ENCODE measurements around the gene OFD1.

OFD1 gene, protein sequence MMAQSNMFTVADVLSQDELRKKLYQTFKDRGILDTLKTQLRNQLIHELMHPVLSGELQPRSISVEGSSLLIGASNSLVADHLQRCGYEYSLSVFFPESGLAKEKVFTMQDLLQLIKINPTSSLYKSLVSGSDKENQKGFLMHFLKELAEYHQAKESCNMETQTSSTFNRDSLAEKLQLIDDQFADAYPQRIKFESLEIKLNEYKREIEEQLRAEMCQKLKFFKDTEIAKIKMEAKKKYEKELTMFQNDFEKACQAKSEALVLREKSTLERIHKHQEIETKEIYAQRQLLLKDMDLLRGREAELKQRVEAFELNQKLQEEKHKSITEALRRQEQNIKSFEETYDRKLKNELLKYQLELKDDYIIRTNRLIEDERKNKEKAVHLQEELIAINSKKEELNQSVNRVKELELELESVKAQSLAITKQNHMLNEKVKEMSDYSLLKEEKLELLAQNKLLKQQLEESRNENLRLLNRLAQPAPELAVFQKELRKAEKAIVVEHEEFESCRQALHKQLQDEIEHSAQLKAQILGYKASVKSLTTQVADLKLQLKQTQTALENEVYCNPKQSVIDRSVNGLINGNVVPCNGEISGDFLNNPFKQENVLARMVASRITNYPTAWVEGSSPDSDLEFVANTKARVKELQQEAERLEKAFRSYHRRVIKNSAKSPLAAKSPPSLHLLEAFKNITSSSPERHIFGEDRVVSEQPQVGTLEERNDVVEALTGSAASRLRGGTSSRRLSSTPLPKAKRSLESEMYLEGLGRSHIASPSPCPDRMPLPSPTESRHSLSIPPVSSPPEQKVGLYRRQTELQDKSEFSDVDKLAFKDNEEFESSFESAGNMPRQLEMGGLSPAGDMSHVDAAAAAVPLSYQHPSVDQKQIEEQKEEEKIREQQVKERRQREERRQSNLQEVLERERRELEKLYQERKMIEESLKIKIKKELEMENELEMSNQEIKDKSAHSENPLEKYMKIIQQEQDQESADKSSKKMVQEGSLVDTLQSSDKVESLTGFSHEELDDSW

GRCh38 chrX:13734278-13735172, at the start of gene OFD1, which contains the start of gene TRAPPC2:
Gene OFD1, plus strand, starts transcription at chrX:13734748. Its CDS starts 324 bp downstream, at chrX:13735072.
Gene TRAPPC2, minus strand, starts transcription at chrX:13734620. Its CDS starts 14,657 bp downstream, at chrX:13719963.
- DNase-seq = peak; percentile 52 to 84 (median 68)

DNA sequence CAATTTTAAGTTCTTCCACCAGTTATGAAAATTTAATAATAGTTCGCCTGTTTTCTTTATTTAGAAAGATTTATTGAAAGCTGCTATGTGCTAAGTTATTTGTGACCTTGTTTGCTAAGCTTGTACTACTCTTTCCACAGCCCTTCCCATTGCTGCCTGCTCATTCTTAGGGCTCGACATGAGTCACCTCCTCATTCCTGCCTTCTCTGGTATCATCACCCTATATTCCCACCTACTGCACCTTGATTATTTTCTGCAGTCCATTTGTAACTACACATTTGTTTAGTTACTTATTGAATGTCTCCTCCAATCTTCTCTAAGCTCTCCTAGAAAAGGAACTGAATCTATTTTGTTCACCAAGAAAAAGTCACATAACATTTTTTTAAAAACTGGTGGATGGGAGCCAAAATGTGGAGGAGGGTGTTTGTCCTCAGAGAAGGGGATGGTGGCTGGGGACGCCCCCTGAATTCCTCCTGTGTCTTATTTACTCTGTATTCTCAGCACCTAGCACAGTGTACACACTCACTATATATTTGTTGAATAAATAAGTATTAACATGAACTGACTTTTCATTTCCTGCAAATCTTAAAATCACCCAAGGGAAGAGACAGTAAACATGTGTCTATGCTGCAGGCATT, 49.3 kb upstream of the OFD1 start:
- DNase-seq = no peak

- DNase-seq = no peak
These were observed 47.3 kb upstream of the OFD1 start for GRCh38 chrX:13687203-13687602.

DNA sequence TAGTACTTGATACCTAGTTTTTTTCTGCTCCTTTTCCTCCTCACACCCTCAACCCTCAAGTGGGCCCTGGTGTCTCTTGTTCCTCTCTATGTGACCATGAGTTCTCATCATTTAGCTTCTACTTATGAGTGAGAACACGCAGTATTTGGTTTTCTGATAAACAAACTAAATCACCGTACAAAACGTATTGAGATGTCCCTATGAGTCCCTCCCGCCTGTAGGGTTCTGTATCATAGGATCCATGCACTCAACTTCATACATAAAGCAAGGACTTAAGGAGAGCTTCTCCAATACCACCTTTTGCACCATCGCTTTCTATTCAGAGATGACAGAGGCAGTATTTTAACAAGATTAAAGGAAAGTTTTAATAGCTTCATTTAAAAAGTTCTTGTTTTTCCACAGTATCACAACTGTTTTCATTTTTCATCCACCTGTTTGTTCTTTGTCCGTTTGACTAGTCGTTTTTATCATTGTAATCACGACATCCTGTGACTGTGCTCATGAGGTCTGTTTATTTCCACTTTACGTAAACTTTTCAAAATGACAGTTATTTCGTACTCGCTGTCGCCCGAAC, 46.1 kb upstream of the OFD1 start:
- DNase-seq = no peak

GRCh38 chrX:13688958-13689740, 45.4 kb upstream of the OFD1 start, which contains the start of gene RAB9A:
Gene RAB9A, plus strand, starts transcription at chrX:13689128. Its CDS starts 19,619 bp downstream, at chrX:13708747.
- DNase-seq = peak; percentile 46 to 76 (median 62)

DNA sequence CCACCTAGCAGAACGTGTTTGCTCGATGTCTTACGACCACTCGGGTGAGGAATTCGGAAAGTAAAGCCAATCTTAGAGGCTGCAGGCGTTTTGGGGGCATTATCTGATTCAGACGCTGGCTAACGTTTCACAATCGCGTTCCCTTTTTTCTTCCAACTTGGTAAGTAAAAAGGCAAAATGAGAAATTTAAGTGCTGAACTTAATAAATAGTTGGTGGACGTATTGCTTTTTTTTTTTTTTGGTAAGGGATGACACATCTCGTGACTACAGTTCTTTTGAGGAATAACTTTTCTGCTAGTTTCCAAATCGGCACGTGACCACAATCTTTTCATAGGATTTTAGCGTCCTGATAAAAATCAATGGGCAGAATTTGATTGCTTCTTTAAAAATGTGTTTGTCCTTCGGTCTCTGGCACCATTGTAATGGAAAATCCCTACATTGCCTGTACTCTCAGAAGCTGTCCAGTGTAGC, 44.8 kb upstream of the OFD1 start:
- DNase-seq = no peak

DNA sequence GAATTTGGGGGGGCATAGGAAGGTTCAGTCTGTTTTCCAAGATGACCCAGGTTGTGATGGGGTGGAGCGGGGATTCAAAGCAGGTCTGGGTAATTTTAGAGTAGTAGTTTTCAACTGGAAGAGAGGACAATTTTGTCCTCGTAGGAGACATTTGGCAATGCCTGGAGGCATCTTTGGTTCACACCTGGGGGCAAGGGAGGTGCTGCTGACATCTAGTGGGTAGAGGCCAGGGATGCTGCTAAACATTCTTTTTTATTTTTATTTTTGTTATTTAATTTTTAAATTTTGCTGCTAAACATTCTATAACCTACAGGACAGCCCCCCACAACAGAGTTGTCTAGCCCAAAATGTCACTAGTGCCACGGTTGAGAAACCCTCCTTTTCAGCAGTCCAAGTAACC, 43.7 kb upstream of the OFD1 start:
- DNase-seq = no peak

DNA sequence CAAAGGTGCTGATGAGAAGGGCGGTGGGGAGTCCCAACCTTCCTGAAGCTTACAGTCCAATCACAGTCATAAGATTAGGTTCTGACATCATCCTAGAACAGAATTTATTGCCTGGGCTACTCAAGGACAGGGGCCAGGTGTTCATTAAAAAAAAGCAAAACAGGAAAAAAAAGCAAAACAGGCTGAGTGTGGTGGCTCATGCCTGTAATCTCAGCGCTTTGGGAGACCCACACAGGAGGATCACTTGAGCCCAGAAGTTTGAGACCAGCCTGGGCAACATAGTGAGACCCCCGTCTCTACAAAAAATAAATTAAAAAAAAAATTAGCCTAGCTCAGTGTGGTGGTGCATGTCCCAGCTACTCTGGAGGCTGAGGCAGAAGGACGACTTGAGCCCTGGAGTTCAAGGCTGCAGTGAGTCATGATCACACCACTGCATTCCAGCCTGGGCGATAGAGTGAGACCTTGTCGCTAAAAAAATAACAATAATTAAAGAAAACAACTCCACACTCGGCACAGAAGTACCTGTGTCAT, 42.6 kb upstream of the OFD1 start:
- no peak for DNase-seq

DNA sequence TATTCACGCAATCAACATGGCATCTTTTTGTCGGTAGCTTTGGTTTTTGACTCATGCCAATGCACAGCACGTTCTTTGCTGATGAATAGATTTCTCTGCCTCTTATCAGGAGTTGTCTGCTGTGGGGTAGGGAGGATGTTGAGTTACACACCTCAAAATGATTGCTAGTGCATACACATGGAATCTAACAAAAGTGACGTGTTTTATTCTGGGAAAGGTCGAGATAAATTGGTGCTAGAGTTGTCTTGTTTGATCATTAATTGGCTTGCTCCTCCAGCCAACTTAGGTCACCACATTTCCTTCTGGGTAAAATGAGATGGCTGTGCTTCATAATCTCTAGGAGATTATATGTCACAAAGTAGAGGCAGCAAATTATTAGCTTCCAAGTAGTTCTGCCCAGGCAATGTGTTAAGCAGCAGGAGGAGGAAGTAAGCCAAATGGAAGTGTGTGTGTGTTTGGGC, 41.7 kb upstream of the OFD1 start:
- no peak for DNase-seq

GRCh38 chrX:13693341-13693961, 41.1 kb upstream of the OFD1 start:
- DNase-seq = no peak

- no peak for DNase-seq
These were observed 40.2 kb upstream of the OFD1 start for GRCh38 chrX:13694359-13694758.

DNA sequence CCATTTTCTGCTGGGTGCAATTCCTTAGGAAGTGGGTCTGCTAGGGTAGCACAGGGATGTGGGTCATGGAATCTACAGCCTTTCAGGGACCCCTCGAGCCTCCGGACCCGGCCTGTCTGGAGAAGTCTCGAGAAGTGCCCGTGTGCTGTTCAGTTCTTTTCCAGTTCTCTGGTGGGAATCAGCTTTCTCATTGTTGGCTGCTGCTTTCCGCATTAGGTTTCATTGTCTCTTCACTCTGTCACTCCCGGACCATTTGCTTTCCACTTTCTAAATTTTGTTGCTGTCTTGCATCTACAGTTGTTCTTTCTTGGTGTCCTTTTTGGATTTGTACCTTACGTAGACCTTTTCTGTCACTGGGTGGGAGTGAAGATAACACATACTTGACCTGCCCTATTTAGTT, 39.6 kb upstream of the OFD1 start:
- DNase-seq = no peak

- no peak for DNase-seq
These were observed 38.9 kb upstream of the OFD1 start for GRCh38 chrX:13695601-13696115.

DNA sequence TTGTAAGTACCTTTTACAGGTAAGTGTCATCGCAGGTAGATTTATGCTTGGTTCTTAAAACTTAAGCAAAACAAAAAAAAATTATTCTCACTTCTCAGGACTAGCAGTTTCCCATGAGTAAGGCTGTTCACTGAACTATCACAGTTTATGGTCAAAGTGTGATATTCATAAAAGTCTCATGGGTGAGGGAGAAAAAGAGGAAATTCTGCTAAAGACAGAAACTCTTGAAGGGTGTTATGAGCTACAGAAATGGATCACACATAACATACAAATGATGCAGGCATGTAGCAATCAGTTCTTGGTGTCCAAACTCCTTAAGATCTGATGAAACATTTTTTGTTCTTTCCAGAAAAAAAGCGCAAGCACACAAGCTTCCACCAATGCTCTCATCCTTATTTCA, 37.1 kb upstream of the OFD1 start:
- DNase-seq = no peak

- DNase-seq = no peak
These were observed 36.6 kb upstream of the OFD1 start for GRCh38 chrX:13697976-13698375.

DNA sequence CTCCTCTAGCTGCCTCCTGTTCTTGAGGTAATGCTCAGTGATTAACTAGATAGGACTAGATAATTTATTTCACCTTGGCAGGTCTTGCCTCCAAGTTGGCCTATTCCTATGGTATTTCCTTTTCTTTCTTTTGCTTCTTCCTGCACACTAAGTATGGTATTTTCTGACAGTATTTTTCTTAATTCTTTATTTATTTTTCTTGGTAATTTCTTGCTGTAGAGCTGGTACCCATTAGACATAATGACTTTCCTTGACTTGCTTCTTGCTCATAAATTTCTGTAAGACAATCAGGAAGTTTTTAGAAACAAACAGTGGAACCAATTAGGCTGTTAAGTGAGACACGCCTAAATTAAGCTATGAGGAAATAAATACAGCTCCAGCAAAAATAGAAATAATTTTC, 36.1 kb upstream of the OFD1 start:
- DNase-seq = no peak

GRCh38 chrX:13699183-13699826, 35.2 kb upstream of the OFD1 start:
- no peak for DNase-seq

GRCh38 chrX:13700380-13700779, 34.2 kb upstream of the OFD1 start:
- no peak for DNase-seq

Data from activated naive CD4-positive, alpha-beta T cell (primary cell).